ENCODE measurements around the gene NCLN.
"Not testable (repeated sequence)": the region's sequence is repeated elsewhere in the genome, so short reads cannot be mapped to it uniquely, and the experiment has no call there.

Gene NCLN

DNA sequence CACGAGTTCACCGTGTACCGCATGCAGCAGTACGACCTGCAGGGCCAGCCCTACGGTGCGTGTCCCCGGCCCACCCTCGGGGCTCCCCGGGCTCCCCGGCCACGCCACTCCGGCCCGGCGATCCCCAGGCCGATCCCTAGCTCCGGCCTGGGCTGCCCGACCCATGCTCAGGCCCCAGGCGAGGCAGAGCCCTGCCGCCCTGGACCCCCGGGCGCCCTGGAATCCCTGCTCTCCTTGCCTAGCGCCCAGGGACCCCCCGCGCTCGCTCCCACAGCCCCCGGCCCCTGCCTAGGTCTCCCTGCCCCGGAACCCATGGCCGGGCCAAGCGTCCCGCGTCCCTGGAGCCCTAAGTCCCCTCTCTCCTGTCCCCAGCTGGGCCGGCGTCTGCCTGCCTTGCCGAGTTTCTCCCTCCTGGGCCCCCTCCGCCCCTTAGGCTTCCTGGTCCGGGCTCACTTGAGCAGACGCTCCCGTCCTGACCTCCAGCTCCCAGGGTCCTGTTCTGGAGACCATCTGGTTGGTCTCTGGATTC is 494 bp downstream of the NCLN start:
- no peak for DNase-seq

DNA sequence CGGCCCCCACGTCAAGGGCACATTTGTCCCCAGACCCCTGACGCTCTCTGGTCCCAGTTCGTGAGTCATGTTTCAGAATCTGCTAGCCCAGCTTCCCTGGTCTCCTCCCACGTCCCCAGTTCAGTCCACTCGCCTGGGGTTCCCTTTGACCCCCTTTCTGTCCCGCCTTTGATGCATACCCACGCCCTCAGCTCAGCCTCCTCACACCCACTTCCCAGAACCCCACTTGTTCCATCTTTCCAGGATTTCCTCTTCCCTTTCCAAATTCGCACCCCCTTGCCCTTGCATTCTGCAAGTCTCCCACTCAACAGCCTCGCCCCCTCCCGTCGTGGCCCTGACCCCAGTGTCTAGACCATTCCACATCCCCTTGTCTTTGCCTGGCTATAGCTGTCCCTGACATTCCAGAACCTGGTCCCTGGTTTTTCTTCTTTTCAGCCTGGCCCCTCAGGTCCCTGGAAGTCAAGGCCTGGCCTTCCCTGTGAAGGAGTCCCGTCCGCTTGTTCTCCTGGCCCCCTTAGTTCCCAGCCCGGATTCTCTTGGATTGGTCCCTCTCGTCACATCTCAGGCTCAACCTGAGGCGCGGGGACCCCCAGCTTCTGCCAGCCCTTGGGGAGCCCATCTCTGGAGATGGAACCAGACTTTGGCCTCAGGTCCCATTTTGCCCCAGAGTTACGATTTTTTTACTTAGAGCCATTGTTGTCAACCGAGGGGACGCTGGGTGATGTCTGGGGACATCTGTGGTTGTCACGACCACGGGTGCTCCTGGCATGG is 1.3 kb downstream of the NCLN start:
- DNase-seq: no peak

DNA sequence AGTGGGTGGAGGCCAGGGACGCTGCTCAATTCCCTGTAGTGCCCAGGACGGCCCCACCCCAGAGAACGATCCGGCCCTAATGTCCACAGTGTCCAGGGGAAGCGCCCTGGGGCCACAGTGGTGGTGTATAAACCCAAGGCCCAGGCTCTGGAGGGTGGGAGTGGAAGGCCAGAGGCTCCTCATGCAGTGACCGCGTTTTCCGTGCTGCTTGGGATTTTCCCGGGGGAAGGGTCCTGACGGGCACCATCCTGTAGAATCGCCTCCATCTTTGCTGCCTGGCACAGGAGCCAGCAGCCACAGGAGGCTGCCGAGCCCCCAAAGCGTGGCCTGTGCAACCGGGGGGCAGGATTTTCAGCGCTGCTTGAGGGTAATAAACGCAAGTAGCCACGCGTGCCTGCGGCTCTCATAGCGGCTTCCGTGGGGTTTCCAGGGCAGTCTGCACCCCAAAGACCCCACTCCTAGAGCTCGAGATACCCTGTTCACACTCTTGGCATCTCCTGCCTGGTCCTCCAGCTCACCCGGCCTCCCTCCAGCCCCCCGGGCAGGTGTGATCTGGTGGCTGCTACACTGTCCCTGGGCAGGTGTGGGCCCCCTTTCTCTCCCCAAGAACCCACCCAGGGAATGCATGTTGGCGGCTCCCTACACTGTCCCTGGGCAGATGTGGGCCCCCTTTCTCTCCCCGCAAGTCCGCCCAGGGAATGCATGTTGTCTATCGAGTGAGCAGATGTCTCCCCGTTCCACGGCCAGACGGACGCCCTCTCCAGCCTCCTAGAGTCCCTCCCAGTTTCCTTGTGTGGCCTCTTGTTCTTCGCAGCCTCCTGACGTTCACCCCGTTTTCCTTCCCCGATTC is 2.2 kb downstream of the NCLN start:
- DNase-seq: no peak

GRCh38 chr19:3188627-3189596 is 3.2 kb downstream of the NCLN start:
- no peak for DNase-seq

DNA sequence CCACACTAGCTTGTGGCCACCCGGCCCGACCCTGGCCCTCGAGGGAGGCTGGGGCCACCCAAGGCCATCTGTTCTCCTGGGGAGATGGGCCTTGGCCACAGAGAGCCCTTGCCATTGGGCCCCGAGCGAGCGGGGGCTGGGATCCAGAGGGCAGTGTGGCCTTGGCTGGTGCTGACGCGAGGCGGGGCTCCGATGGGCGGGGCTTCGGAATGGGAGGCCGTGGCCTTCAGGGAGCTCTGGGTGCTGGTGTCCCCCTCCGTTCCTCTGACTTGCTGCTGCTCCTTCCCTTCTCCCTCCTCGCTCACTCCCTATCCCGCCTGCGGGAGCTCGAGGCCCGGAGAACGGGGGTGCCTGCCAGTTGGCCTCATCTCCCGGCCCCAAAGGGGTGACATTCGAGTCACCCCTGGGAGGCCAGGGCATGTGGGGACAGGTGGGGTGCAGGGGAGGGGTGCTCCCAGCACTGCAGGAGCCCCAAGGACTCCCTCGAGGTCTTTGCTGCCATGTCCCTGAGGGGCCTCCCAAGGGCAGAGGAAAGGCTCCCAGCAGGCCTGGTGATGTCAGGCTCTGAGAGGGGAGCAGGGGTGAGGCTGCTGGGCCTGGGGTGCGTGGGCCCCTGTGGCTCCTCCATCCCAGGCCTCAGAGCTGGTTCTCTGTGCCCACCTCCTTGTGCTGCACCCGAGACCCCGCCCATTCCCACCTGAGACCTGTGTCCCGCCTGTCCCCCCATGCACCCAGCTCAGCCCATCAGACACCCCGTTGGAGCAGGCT is 4.2 kb downstream of the NCLN start:
- no peak for DNase-seq

GRCh38 chr19:3190470-3190770 is 4.7 kb downstream of the NCLN start:
- DNase-seq: no peak

DNA sequence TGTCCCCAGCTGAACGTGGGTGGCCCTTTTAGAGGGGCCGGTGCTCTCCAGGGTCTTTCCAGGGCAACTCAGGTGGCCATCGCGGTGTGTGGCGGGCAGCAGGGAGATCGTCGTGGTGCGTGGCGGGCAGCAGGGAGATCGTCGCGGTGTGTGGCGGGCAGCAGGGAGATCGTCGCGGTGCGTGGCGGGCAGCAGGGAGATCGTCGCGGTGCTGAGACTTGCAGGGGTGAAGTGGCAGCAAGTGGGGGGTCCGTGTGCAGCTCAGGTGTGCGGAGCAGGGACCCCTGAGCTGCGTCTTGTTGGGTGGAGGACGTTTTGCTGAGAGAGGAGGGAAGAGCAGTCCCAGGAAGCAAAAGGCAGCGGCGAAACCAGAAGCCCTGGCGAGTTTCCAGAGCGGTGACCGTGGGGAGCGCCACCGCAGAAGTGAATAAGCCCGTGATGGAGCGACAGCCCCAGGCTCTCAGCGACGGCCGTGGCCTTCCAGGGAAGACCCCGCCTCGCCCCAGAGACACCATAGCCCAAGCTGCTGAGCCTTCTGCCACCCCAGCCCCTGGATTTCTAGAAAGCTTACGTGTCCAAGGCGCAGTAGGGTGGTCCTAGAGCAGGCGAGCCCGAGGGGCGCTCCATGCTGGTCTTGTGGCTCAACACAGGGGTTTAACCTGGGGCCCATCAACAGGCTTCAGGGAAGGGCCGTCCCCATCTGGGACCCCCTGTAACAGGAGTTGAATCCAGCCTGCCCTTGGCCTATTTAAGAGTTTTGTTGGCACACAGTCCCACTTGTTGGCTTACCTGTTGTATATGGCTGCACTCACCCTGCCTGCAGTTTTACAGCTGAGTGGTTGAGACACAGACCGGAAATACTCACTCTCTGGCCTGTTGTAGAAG is 5.4 kb downstream of the NCLN start:
- no peak for DNase-seq

- not testable (repeated sequence) for DNase-seq
Observed at GRCh38 chr19:3191806-3192104, 6.0 kb downstream of the NCLN start.

DNA sequence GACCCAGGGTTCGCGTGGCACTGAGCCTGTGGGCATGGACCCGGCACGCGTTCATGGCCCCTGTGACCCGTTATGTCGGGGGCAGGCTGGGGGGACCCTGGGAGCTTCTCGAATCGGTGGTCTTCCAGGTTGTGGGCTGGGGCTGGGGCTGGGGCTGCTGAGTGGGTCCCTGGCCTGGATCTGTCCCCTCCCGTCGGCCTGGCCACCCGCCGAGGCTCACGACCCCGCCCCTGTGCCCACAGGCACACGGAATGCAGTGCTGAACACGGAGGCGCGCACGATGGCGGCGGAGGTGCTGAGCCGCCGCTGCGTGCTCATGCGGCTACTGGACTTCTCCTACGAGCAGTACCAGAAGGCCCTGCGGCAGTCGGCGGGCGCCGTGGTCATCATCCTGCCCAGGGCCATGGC is 6.5 kb downstream of the NCLN start:
- DNase-seq: no peak

DNA sequence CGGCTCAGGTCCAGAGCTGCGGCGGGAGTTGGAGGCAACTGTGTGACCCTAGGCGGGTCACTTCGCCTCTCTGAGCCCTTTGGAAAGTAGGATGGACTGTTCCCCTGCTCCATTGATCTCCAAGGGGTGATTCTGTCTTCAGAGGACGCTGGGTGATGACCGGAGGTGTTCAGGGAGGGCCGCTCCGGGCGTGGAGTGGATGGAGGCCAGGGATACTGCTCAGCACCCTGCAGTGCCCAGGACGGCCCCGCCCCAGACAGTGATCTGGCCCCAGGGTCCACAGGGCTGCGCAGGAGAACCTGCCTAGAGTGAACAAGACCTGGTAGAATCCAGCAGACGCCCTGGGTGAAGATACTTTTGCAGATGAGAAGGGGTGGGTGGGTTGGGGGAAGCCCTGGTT is 7.0 kb downstream of the NCLN start:
- DNase-seq: no peak

- no peak for DNase-seq
Observed at GRCh38 chr19:3193256-3194105, 7.8 kb downstream of the NCLN start.

- no peak for DNase-seq
Observed at GRCh38 chr19:3194106-3195087, 8.7 kb downstream of the NCLN start.

DNA sequence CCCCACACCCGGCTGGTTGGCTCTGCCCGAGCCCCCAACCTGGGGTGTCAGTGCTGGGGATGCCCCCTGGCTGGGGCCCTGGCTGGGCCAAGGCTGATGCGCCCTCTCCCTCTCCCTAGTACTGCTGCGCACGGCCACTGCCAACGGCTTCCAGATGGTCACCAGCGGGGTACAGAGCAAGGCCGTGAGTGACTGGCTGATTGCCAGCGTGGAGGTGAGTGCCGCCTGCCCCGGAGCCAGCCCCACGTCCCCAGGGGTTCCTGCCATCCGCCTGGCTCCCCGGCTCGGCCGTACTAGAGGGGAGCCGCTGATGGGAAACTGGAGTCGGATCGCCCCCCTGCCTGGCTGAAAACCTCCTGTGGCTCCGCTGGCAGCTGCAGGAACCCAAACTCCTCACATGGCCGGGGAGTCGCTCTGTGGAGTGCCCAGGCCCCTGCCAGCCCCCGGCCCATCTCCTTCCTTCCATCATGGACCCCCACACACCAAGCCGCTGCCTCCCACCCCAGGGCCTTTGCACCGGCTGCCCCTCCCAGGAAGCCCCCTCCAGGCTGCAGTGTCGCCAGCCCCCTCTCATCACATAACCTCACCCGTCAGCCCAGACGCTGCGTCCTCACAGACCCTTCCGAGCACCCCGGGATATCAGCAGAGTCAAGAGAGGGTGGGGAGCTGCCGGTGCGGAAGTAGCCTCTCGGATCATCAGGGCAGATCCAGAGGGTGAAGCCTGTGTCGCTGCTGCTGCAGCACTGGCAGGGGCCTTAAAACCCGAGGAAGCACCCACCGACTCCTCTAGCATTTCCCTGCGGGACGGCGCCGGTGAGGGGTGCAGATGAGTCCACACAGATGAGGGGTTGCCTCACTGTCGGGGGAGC is 10.6 kb downstream of the NCLN start:
- no peak for DNase-seq

- DNase-seq: no peak
Observed at GRCh38 chr19:3196933-3197205, 11.1 kb downstream of the NCLN start.

- DNase-seq: no peak
Observed at GRCh38 chr19:3198901-3199700, 13.4 kb downstream of the NCLN start.

DNA sequence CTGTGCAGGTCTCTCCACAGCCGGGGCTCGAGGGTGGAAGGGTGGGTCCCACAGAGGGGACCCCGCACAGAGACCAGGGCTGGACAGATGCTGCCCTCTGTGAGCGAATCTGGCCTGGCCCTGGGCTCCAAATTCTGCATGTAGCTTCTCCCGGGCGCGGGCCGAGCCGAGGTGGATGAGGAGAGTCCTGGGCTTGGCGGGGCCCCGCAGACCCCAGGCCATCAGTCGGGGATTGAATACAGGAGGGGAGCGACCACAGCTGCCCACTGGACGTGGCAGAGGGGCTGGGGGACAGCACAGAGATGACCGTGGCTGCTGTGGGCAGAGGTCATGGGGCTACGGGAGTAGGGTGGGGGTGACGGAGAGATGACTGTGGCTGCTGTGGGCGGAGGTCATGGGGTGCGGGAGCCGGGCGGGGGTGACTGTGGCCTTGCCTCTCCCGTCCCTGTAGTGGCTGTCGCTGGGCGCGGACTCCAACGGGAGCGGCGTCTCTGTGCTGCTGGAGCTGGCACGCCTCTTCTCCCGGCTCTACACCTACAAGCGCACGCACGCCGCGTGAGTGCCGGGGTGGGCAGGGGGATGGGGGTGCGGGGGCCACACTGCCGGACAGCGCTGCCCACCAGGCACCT is 15.5 kb downstream of the NCLN start:
- DNase-seq: no peak

GRCh38 chr19:3201911-3202310 is 16.2 kb downstream of the NCLN start:
- DNase-seq: no peak

All from activated CD4-positive, alpha-beta T cell treated with anti-CD3 and anti-CD28 coated beads for 1 hour (primary cell).